ENCODE results near the gene CNPY4.

CNPY4 gene

GRCh38 chr7:100093054-100093453 is 26.4 kb upstream of the CNPY4 start:
- DNase-seq: peak; percentile 47

DNA sequence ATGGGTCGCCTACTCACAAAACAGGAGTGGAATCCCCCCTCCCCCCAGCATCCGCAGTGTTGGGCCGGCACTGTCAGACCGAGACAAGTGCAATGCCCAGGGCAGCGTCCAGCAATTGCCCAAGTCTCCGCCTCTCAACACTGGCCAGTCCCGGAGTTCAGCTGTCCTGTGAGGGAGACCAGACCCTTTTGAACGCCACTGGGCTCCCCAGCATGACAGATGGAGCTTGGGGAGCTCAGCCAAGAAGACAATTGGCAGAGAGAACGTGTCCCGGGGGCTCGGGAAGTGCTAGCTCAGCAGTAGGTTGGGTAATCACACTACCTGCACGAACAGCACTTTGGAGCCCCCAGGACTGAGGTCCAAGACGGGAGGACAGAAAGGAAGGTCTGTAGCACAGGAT is 25.9 kb upstream of the CNPY4 start:
- peak; percentile 35 for DNase-seq

- peak; percentile 31 for DNase-seq
Measured at GRCh38 chr7:100093925-100094486, 25.4 kb upstream of the CNPY4 start.

GRCh38 chr7:100095289-100095688 is 24.1 kb upstream of the CNPY4 start:
- no peak for DNase-seq

DNA sequence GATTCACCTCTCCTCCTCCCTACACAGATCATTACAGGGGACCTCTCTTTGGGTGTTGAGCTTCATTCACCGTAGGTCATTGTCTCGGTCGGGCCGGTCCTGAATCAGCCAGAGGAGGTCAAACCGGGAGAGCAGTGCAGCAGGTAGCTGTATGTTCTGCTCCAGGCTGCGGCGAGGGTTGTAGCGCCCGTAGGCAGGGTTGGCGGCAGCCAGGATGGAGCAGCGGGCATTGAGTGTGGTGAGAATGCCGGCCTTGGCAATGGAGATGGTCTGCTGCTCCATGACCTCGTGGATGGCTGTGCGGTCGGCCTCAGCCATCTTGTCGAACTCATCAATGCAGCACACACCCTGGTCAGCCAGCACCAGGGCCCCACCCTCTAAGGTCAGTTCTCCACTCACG is 23.7 kb upstream of the CNPY4 start:
- DNase-seq: no peak

DNA sequence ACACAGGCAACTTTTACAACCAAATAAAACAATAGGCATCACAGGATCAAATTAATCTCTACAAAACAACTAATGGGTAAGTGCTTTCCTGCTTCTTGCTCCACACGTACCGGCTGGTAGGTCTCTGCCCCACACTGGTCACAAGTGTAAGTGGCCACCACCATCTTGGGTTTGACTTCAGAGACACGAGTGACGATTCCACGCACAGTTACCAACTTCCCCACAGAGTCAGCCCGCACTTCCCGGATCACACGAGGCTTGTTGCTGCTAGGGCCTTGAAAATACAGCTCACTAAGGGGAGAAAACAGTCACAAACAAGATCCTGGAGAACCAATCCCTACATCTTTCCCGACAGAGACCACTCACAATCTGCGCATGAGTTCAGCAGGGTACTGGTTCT is 20.5 kb upstream of the CNPY4 start:
- no peak for DNase-seq

DNA sequence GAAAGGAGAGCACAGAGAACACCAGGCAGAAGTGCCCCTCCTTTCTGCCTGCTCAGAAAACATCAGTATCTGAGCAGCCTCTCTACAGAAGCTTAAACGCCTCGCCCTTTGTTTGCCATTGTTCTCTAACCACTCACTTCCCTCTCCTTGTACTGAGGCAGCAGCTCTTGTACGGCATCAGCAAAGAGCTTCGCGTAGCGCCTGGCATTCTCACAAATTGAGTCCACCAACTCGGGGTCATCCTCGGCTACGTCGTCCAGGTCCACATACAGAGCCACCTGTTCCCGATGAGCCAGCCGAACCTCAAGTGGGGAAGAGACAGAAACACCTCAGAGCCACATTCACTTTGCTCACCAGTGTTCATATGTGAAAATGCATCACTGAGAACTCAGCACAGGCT is 20.0 kb upstream of the CNPY4 start:
- DNase-seq: no peak

DNA sequence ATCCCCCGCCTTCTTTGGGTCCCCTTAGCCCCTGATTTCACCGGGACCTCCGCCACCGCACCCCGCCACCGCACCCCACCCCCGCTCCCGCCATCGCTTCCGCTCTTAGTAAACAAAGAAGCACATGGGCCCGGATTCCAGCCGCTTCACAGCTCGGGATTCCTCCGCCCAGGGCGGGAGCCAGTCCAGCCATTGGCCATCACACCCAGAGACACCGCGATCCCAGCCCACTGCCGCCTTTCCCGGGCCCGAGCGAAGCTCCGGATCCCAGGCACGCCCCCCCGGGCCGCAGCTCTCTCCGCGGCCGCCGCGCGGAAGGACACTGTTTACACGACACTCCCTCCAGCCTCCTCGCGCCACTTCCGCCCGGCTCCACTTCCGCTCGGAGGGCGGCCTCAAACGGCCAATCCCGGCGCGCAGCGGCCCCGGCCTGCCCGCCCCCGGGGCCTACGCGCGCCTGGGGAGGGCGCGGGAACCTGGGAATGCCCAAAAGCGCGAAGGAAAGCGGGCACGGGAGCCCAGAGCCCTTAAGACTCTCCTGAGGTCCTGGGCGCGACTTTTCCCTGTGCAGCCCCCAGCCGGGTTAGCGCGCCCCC is 18.9 kb upstream of the CNPY4 start:
- DNase-seq: peak; percentile 99

GRCh38 chr7:100101016-100101862 is 18.2 kb upstream of the CNPY4 start, which contains the start of the genes AP4M1 and MCM7:
Gene AP4M1, plus strand, starts transcription at chr7:100101643. Its CDS starts 72 bp downstream, at chr7:100101715.
Gene MCM7, minus strand, starts transcription at chr7:100101397. Its CDS starts 103 bp downstream, at chr7:100101294.
- peak; percentile 100 for DNase-seq

DNA sequence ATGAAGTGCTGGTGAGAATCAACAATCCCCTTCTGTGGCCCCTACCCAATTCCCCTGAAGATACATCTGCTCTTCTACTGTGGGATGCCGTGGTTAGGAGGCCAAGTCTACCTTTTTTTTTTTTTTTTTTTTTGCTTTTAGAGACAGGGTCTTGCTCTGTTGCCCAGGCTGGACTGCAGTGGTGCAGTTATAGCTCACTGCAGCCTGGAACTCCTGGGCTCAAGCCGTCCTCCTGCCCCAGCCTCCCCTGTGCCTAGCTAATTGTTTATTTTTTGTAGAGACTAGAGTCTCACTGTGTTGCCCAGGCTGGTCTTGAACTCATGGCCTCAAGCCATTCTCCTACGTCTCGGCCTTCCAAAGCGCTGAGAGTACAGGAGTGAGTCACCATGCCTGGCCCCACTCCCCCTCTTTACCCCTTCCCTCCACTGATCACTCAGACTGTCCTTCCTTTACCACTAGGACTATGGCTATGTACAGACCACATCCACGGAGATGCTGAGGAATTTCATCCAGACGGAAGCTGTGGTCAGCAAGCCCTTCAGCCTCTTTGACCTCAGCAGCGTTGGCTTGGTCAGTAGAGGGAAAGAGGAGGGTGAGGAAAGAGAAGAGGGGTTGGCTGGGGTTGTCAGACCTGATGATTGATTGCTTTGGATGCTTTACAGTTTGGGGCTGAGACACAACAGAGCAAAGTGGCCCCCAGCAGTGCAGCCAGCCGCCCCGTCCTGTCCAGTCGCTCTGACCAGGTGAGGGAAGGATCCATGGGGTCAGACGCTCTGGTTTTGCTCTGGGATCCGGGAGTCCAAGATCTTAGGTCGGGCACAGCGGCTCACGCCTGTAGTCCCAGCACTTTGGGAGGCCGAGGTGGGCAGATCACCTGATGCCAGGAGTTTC is 16.2 kb upstream of the CNPY4 start:
- no peak for DNase-seq

DNA sequence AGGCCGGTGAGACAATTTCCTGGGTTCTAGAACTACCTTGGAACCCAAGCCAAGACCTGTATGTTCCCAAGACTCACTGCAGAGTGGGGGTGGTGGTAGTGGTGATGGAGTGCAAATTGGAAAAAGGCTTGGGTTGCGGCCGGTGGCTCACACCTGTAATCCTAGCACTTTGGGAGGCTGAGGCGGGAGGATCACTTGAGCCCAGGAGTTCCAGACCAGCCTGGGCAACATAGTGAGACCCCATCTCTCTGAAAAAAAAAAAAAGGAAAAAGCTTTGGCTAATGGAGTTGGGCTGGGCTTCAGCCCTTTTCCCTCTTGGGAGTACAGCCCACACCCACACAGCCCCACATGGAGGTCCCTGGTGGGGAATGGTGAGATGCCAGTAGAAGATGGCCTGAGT is 13.9 kb upstream of the CNPY4 start:
- DNase-seq: no peak

DNA sequence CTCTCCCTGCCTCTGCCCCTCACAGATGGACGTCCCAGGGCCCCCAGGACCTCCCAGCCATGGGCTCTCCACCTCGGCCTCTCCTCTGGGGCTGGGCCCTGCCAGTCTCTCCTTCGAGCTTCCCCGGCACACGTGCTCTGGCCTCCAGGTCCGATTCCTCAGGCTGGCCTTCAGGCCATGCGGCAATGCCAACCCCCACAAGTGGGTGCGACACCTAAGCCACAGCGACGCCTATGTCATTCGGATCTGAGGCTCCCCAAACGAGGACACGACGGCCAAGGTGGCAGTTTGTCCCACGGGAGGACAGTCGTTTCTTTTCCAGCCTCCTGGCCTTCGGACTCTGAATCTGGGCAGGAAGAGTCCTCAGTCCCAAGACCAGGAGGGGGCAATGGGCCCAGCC is 12.8 kb upstream of the CNPY4 start:
- no peak for DNase-seq

GRCh38 chr7:100107125-100107737 is 12.2 kb upstream of the CNPY4 start:
- DNase-seq: no peak

GRCh38 chr7:100107890-100108289 is 11.5 kb upstream of the CNPY4 start:
- DNase-seq: no peak

GRCh38 chr7:100109521-100110163 is 9.8 kb upstream of the CNPY4 start:
- no peak for DNase-seq

- no peak for DNase-seq
Measured at GRCh38 chr7:100111156-100111555, 8.3 kb upstream of the CNPY4 start.

- DNase-seq: no peak
Measured at GRCh38 chr7:100111914-100112313, 7.5 kb upstream of the CNPY4 start.

GRCh38 chr7:100115026-100115425 is 4.4 kb upstream of the CNPY4 start:
- DNase-seq: no peak

DNA sequence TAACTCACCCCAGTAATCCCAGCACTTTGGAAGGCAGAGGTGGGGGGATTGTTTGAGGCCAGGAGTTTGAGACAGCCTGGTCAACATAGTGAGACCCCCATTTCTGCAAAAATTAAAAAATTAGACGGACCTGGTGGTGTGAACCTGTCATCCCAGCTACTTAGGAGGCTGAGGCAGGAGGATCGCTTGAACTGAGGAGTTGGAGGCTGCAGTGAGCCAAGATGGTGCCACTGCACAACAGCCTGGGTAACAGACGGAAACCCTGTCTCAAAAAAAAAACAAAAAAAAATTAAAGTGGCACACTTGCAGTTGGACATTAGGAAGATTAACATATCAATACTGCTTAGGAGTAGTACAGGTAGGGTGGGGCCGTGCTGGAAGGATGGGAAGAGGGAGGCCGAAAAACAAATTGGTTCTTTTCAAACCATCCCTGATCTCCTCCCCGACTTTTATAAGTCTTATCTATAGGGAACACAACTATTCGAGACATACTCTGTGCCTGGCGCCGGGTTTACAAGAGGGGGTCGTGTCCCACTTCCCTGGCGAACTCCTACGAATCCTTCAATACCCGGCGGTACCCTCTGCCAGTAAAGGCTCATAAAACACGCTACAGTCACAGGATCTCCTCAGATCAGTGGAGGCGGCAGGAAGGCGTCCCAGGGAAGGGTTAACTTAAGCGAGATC is 904 bp upstream of the CNPY4 start:
- DNase-seq: no peak

DNA sequence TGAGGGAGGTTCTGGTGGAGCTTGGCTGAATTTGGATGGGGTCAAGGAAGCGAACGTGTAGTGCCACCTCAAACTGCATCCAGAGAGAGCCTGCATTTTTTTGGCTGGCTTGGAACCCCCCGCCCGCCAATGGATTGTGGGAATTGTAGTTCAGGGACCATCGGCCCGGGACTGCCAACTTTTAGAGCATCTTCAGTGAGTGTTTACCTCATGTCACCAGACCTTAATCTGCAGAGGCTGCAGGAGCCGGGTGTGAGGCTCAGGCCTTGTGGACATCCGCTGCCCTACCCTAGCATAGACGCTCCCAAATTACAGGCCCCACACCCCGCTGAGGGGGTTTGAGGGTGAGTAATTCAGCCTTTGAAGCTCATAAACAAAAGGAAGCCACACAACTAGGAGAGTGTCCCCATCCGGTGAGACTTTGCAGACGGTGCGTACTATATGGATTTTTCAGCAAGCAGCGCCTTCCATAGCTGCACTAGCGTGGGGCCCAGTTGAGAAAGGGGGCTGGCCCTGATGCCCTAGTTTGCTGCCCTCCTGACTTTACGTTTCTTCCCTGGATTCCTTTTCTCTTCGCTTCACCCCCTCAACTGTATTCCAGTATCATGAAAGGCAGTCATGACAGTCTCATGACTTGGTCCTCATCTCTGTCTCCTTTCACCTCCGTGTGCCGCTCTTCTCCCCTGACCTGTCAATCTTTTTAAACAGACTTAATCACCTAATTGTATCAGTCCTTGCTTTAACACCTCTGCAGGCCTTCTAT is 717 bp downstream of the CNPY4 start:
- peak; percentile 73 for DNase-seq

DNA sequence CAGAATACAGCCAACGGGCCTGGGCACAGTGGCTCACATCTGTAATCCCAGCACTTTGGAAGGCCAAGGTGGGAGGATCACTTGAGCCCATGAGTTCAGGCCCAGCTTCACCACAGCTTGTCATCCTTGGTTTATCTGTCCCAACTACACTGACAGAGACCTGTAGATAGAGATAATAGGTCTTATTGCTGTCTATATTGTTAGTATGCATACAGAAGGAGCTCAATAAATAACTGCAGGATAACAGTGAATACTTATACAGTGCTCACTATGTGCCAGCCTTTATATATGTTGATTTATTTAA is 1.3 kb downstream of the CNPY4 start:
- no peak for DNase-seq
